ENCODE data around the gene COL21A1. TPM values are rescaled to one million over a fixed set of nuclear protein-coding genes. Genes with fewer than 3 reads are reported as not detected.

Gene COL21A1
- total RNA-seq, 2 experiments from 2014 or later, result not detected

DNA sequence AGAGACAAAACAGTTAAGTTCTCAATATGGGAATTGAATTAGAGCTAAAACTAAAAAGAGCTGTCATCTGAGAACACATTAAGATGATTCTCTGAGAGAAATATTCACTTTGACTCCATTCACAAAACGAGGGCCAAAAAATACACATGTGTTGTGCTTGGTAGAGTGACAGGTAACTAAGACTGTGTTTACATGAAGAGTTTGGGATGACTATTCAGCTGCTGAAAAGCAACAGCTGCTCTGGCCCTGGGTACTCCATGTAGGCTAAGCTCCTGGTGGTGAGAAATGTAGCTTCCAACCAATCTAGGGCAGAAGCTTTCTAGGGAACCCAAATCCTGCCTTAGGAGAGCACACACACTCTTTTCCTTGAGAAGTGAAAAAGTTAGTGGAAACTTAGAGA is 184.5 kb downstream of the COL21A1 start:
- Mint-ChIP-seq H3K4me3 (no peak overlapping the region), H3K36me3 (ENCODE audit: low read depth) (no peaks in the 10 kb centered on the region), H3K9me3 (peaks cover 6% of the 10 kb centered on the region), H3K27me3 (no peaks in the 10 kb centered on the region), H3K27ac (no peak overlapping the region), H3K4me1 (ENCODE audit: low read depth) (no peaks in the 10 kb centered on the region)
- ChIA-PET CTCF (no interaction called here), POLR2A (no interaction called here)
- Histone ChIP-seq H3K27me3 (ENCODE audit: control insufficient read depth in 1 of 2, insufficient read depth in 2 of 2, low read length in 2 of 2) (no peaks in the 10 kb centered on the region), H3K4me1 (ENCODE audit: insufficient read depth, low read length) (no peaks in the 10 kb centered on the region), H3K9me3 (ENCODE audit: control insufficient read depth in 1 of 2, insufficient read depth in 1 of 2, low read length in 2 of 2) (no peaks in the 10 kb centered on the region), H3K36me3 (ENCODE audit: insufficient read depth, low read length) (no peaks in the 10 kb centered on the region), H3K4me3 (ENCODE audit: low read length) (no peak overlapping the region), H3K27ac (ENCODE audit: low read depth in 1 of 2, low read length in 2 of 2) (no peak overlapping the region)
- ATAC-seq (ENCODE audit: poor library complexity) (no peak), DNase-seq (no peak)
- TF ChIP-seq, protein P1, sequence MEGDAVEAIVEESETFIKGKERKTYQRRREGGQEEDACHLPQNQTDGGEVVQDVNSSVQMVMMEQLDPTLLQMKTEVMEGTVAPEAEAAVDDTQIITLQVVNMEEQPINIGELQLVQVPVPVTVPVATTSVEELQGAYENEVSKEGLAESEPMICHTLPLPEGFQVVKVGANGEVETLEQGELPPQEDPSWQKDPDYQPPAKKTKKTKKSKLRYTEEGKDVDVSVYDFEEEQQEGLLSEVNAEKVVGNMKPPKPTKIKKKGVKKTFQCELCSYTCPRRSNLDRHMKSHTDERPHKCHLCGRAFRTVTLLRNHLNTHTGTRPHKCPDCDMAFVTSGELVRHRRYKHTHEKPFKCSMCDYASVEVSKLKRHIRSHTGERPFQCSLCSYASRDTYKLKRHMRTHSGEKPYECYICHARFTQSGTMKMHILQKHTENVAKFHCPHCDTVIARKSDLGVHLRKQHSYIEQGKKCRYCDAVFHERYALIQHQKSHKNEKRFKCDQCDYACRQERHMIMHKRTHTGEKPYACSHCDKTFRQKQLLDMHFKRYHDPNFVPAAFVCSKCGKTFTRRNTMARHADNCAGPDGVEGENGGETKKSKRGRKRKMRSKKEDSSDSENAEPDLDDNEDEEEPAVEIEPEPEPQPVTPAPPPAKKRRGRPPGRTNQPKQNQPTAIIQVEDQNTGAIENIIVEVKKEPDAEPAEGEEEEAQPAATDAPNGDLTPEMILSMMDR (IDR thresholded peaks at IDR 0.05), result no peak
- intact Hi-C loops (cut with DNase I, micrococcal nuclease), result no loop called here

DNA sequence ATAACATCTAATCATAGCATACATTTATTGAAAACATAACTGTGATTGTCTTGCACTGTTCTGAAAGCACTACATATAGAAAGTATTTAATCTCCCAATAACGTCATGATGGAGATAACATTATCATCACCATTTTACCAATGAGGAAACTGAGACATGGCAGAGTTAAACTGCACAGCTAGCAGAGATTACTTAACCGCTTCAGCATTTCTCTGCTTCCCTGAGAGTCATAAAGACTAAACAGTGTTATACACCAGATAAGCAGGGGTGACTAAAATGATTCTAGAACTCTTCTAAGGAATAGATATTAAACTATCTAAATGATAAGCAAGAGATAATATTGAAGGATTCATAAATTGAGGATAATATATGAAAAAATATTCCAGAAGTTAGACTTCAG is 188.7 kb downstream of the COL21A1 start:
- no peak overlapping the region for H3K4me3 Mint-ChIP-seq
- CTCF ChIA-PET, result no interaction called here
- H3K4me3 ChIP-seq (ENCODE audit: low read length), result no peak overlapping the region
- no peaks in the 10 kb centered on the region for H3K4me1 Mint-ChIP-seq (ENCODE audit: low read depth)
- no peaks in the 10 kb centered on the region for H3K36me3 ChIP-seq (ENCODE audit: insufficient read depth, low read length)
- H3K27me3 Mint-ChIP-seq, result no peaks in the 10 kb centered on the region
- no peaks in the 10 kb centered on the region for H3K27me3 ChIP-seq (ENCODE audit: control insufficient read depth in 1 of 2, insufficient read depth in 2 of 2, low read length in 2 of 2)
- H3K27ac Mint-ChIP-seq, result no peak overlapping the region
- TF ChIP-seq, protein P1 (IDR thresholded peaks at IDR 0.05), result no peak
- H3K36me3 Mint-ChIP-seq (ENCODE audit: low read depth), result no peaks in the 10 kb centered on the region
- no peaks in the 10 kb centered on the region for H3K9me3 Mint-ChIP-seq
- intact Hi-C loops (cut with DNase I, micrococcal nuclease), result no loop called here
- no peak overlapping the region for H3K27ac ChIP-seq (ENCODE audit: low read depth in 1 of 2, low read length in 2 of 2)
- no peak for ATAC-seq (ENCODE audit: poor library complexity)
- POLR2A ChIA-PET, result no interaction called here
- no peaks in the 10 kb centered on the region for H3K9me3 ChIP-seq (ENCODE audit: control insufficient read depth in 1 of 2, insufficient read depth in 1 of 2, low read length in 2 of 2)
- DNase-seq, result no peak
- H3K4me1 ChIP-seq (ENCODE audit: insufficient read depth, low read length), result no peaks in the 10 kb centered on the region

DNA sequence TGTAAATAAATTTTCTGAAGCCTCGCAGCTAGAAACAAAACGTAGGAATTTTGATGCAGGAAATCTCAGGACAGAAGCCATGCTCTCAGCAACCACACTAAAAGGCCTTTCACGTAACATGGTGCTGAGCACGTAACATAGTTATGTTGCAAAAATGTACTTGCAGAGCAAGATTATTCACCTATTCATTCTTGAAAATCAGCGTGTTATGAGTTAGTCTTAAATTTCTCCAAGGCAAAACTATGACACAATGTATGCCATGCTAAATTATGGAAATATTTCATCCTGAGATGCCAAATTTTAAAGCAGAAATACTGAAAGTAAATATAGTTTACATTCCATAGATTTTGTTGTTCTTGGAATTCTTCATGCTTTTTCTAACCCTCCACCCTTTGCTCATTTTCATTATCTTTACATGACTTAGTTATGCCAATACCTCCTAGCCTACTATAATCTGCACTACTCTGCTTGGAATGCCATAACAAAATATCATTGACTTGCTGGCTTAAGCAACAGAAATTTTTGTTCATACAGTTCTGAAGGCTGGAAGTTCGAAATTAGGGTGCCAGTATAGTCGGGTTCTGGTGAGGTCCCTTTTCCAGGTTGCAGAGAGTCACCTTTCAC is 192.2 kb downstream of the COL21A1 start:
- ChIA-PET POLR2A (no interaction called here), CTCF (no interaction called here)
- Mint-ChIP-seq H3K9me3 (peaks cover 2% of the 10 kb centered on the region), H3K27ac (no peak overlapping the region), H3K36me3 (ENCODE audit: low read depth) (no peaks in the 10 kb centered on the region), H3K27me3 (no peaks in the 10 kb centered on the region), H3K4me1 (ENCODE audit: low read depth) (no peaks in the 10 kb centered on the region), H3K4me3 (no peak overlapping the region)
- H3K36me3 ChIP-seq (ENCODE audit: insufficient read depth, low read length), result no peaks in the 10 kb centered on the region
- ATAC-seq (ENCODE audit: poor library complexity) (no peak), DNase-seq (no peak)
- H3K27me3 ChIP-seq (ENCODE audit: control insufficient read depth in 1 of 2, insufficient read depth in 2 of 2, low read length in 2 of 2), result no peaks in the 10 kb centered on the region
- intact Hi-C loops (cut with DNase I, micrococcal nuclease), result no loop called here
- H3K9me3 ChIP-seq (ENCODE audit: control insufficient read depth in 1 of 2, insufficient read depth in 1 of 2, low read length in 2 of 2), result no peaks in the 10 kb centered on the region
- H3K27ac ChIP-seq (ENCODE audit: low read depth in 1 of 2, low read length in 2 of 2), result no peak overlapping the region
- no peaks in the 10 kb centered on the region for H3K4me1 ChIP-seq (ENCODE audit: insufficient read depth, low read length)
- no peak overlapping the region for H3K4me3 ChIP-seq (ENCODE audit: low read length)
- TF ChIP-seq, protein P1 (IDR thresholded peaks at IDR 0.05), result no peak
